ENCODE data around the gene NELL2.
"Not testable (repeated sequence)": the region's sequence is repeated elsewhere in the genome, so short reads cannot be mapped to it uniquely, and the experiment has no call there.

DNA sequence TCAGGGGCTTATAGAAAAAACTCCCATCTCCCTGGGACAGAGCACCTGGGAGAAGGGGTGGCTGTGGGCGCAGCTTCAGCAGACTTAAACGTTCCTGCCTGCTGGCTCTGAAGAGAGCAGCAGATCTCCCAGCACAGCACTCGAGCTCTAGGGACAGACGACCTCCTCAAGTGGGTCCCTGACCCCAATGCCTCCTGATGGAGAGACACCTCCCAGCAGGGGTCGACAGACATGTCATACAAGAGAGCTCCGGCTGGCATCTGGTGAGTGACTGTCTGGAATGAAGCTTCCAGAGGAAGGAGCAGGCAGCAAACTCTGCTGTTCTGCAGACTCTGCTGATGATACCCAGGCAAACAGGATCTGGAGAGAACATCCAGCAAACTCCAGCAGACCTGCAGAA lies 22.0 kb upstream of the NELL2 start:
- not testable (repeated sequence) for TF ChIP-seq CTCF (conservative IDR thresholded peaks at IDR 0.05 in 1 of 2, IDR thresholded peaks at IDR 0.05 in 1 of 2; ENCODE audit: low read depth in 1 of 2, low read length in 2 of 2); EZH2 (IDR thresholded peaks at IDR 0.05; ENCODE audit: low read length, missing control alignments)
